ENCODE results near the gene ARHGAP25. TPM values are rescaled to one million over a fixed set of nuclear protein-coding genes. Genes with fewer than 3 reads are reported as not detected.

Gene ARHGAP25
- total and polyA plus RNA-seq, 11 donors = 2.6 to 27.9 (median 4.8) TPM

GRCh38 chr2:68700560-68700959, 34.1 kb upstream of the ARHGAP25 start:
- 90 to 97% (median 96%) methylated on average over 2 of the region's 2 CpGs for WGBS, 4 donors
- DNase-seq (no peak), ATAC-seq (no peak)
- intact Hi-C loops (cut with DNase I) = loop anchor here in 1 of 10 donors (10.0 kb wide), 1 partner anchor 216 kb away; no protein-coding TSS in a partner anchor
- H3K4me1 ChIP-seq = no peaks in the 10 kb centered on the region
- TF ChIP-seq, protein P1, sequence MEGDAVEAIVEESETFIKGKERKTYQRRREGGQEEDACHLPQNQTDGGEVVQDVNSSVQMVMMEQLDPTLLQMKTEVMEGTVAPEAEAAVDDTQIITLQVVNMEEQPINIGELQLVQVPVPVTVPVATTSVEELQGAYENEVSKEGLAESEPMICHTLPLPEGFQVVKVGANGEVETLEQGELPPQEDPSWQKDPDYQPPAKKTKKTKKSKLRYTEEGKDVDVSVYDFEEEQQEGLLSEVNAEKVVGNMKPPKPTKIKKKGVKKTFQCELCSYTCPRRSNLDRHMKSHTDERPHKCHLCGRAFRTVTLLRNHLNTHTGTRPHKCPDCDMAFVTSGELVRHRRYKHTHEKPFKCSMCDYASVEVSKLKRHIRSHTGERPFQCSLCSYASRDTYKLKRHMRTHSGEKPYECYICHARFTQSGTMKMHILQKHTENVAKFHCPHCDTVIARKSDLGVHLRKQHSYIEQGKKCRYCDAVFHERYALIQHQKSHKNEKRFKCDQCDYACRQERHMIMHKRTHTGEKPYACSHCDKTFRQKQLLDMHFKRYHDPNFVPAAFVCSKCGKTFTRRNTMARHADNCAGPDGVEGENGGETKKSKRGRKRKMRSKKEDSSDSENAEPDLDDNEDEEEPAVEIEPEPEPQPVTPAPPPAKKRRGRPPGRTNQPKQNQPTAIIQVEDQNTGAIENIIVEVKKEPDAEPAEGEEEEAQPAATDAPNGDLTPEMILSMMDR (IDR thresholded peaks at IDR 0.05) = no peak
- TF ChIP-seq POLR2A (IDR thresholded peaks at IDR 0.05) = no peak
- peaks cover 0 to 3% (median 0%) of the 10 kb centered on the region in 9 donors for H3K27me3 ChIP-seq
- H3K9me3 ChIP-seq = peaks cover 0 to 18% (median 2%) of the 10 kb centered on the region in 12 donors
- no peak overlapping the region for H3K4me3 ChIP-seq
- H3K36me3 ChIP-seq = no peaks in the 10 kb centered on the region
- no peak overlapping the region for H3K27ac ChIP-seq

DNA sequence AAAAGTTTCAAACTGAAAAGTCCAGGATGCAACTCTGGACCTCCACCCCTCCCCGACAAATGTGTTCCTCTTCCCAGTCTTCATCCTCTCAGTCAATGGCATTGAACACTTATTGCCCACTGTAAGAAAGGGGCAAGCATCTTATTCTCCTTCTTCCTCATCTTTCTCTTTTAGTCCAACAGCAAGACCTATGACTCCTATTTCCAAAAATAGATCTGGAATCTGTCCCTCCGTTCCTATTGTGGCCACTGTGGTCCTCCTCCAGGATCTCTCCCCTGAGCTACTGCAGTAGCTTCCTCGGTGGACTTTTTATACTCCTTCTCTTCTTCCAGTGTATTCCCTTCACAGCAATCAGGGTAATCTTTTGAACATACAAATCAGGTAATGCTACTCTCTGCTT, 28.0 kb upstream of the ARHGAP25 start:
- intact Hi-C loops (cut with DNase I) = loop anchor here in 8 of 10 donors (5.0 to 10.0 kb wide), 5 partner anchors 206 to 239 kb away; partner anchors contain the start of genes APLF (in 1 of the 8) and FBXO48 (in 1 of the 8)
- H3K36me3 ChIP-seq = no peaks in the 10 kb centered on the region
- TF ChIP-seq, protein P1 (IDR thresholded peaks at IDR 0.05) = no peak
- no peak for TF ChIP-seq POLR2A (IDR thresholded peaks at IDR 0.05)
- WGBS, 4 donors = 38 to 55% (median 50%) methylated on average over 2 to 3 of the region's 3 CpGs
- peak in 1 of 4 donors; percentile 66 for ATAC-seq
- no peaks in the 10 kb centered on the region for H3K27me3 ChIP-seq
- no peaks in the 10 kb centered on the region for H3K9me3 ChIP-seq
- H3K4me3 ChIP-seq = no peak overlapping the region
- no peak for DNase-seq
- H3K27ac ChIP-seq = no peak overlapping the region
- peaks cover 0 to 6% (median 0%) of the 10 kb centered on the region in 12 donors for H3K4me1 ChIP-seq

GRCh38 chr2:68708629-68709028, 26.0 kb upstream of the ARHGAP25 start:
- Histone ChIP-seq H3K27me3 (no peaks in the 10 kb centered on the region), H3K27ac (no peak overlapping the region), H3K4me1 (peaks cover 0 to 6% (median 0%) of the 10 kb centered on the region in 12 donors), H3K36me3 (no peaks in the 10 kb centered on the region), H3K4me3 (no peak overlapping the region), H3K9me3 (no peaks in the 10 kb centered on the region)
- intact Hi-C loops (cut with DNase I) = loop anchor here (1.0 to 10.0 kb wide), 8 partner anchors 200 to 241 kb away; partner anchors contain the start of genes APLF (in 1 of the 10) and FBXO48 (in 1 of the 10)
- 62 to 79% (median 68%) methylated on average over 3 of the region's 3 CpGs for whole genome bisulfite sequencing, 4 donors
- no peak for ATAC-seq
- no peak for DNase-seq
- TF ChIP-seq, protein P1 (IDR thresholded peaks at IDR 0.05) = no peak
- TF ChIP-seq POLR2A (IDR thresholded peaks at IDR 0.05) = no peak

DNA sequence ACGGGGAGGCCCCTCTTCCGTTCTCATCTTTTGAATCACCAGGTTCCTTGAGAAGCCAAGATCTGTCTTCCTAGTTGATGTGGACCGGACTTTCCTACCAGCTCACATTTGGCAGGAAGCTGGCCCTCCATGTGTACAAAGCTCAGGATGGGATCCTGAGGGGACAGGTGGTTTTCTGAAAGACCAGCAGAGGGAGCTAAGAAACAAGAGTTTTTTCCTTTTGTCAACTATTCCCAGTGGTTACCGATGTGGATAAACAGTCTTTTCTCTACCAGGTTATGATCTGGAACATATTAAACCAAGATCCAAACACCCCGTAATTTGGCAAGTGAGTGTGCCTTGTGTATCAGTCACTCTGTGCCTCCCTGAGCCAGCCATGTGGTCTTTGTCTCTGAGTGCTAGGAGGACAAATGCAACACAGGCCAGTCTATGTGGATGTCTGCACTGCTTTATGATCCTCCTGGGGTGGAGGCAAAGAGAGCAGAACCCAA, 25.1 kb upstream of the ARHGAP25 start:
- TF ChIP-seq POLR2A (IDR thresholded peaks at IDR 0.05) = no peak
- TF ChIP-seq, protein P1 (IDR thresholded peaks at IDR 0.05) = peak; percentile 62 to 80 (median 70)
- peaks cover 0 to 9% (median 0%) of the 10 kb centered on the region in 12 donors for H3K4me1 ChIP-seq
- no peaks in the 10 kb centered on the region for H3K9me3 ChIP-seq
- 9 to 16% (median 12%) methylated on average over 5 of the region's 5 CpGs for WGBS, 4 donors
- H3K27ac ChIP-seq = no peak overlapping the region
- no peaks in the 10 kb centered on the region for H3K36me3 ChIP-seq
- ATAC-seq (peak in 3 of 4 donors; percentile 69 to 77 (median 74)), DNase-seq (peak in 1 of 5 donors; percentile 15)
- intact Hi-C loops (cut with DNase I) = loop anchor here (1.0 to 10.0 kb wide), 8 partner anchors 199 to 242 kb away; partner anchors contain the start of genes APLF (in 1 of the 10) and FBXO48 (in 1 of the 10)
- no peak overlapping the region for H3K4me3 ChIP-seq
- peaks cover 0 to 2% (median 0%) of the 10 kb centered on the region in 9 donors for H3K27me3 ChIP-seq

All from heart left ventricle (tissue), 16 donors.